HepG2 (cell line): Measurements from ENCODE around the gene ABL2. TPM values are rescaled to one million over a fixed set of nuclear protein-coding genes. Genes with fewer than 3 reads are reported as not detected.

Source experiments
- ARID4A ChIP-seq: sonication (generic); formaldehyde crosslinking; IDR thresholded peaks from 2 replicates; pipeline ENCODE4 v1.5.0; 2020; ENCODE audit warnings: mild to moderate bottlenecking, missing genetic modification reagents, borderline replicate concordance
- SRSF4 ChIP-seq: fragments of 200-400 bp; formaldehyde crosslinking; IDR thresholded peaks from one replicate; pipeline ENCODE4 v1.6.1; 2018; ENCODE audit warnings: mild to moderate bottlenecking, low read depth, low read length, moderate library complexity; ENCODE audit not compliant: poor library complexity, severe bottlenecking
- SRSF9 ChIP-seq: fragments of 200-400 bp; formaldehyde crosslinking; IDR thresholded peaks from 2 replicates; pipeline ENCODE4 v1.6.1; 2018; ENCODE audit warnings: borderline replicate concordance, mild to moderate bottlenecking, low read depth, low read length; ENCODE audit not compliant: insufficient read depth, poor library complexity, severe bottlenecking
- SUZ12 ChIP-seq: fragments of 150-350 bp; IDR thresholded peaks from 2 replicates; pipeline ENCODE4 v1.6.1; 2014; ENCODE audit warnings: low read depth, low read length
- THRA ChIP-seq: sonication (generic); formaldehyde crosslinking; IDR thresholded peaks from 2 replicates; pipeline ENCODE4 v1.4.0; 2020; ENCODE audit warnings: missing genetic modification reagents, borderline replicate concordance
- TMF1 ChIP-seq: sonication (generic); formaldehyde crosslinking; IDR thresholded peaks from 2 replicates; pipeline ENCODE4 v1.8.1; 2022; ENCODE audit warnings: low read depth, missing genetic modification reagents
- TOPORS ChIP-seq: sonication (generic); formaldehyde crosslinking; IDR thresholded peaks from 2 replicates; pipeline ENCODE4 v1.8.0; 2023; ENCODE audit warnings: mild to moderate bottlenecking, missing genetic modification reagents
- ZNF30 ChIP-seq: sonication (generic); formaldehyde crosslinking; IDR thresholded peaks from 2 replicates; pipeline ENCODE4 v1.5.0; 2020; ENCODE audit warnings: mild to moderate bottlenecking, missing genetic modification reagents
- ZNF709 ChIP-seq: sonication (generic); formaldehyde crosslinking; IDR thresholded peaks from 2 replicates; pipeline ENCODE4 v1.5.0; 2020; ENCODE audit warnings: mild to moderate bottlenecking, missing genetic modification reagents
- ZNF737 ChIP-seq: sonication (generic); formaldehyde crosslinking; IDR thresholded peaks from 2 replicates; pipeline ENCODE4 v1.5.0; 2020; ENCODE audit warnings: missing genetic modification reagents, mild to moderate bottlenecking, borderline replicate concordance
- ZNF792 ChIP-seq: IDR thresholded peaks from 2 replicates; pipeline ENCODE4 v1.6.1; 2016
- ZSCAN20 ChIP-seq: sonication (generic); formaldehyde crosslinking; IDR thresholded peaks from 2 replicates; pipeline ENCODE4 v1.4.0; 2020; ENCODE audit warnings: missing genetic modification reagents, mild to moderate bottlenecking, borderline replicate concordance
- polyA plus RNA-seq, 8 experiments: library from polyadenylated mRNA; depleted of rRNA in 3 of 8; stranded (reverse) in 7 of 8; unstranded in 1 of 8; fragments of >200 nt; fragmentation: Illumina TruSeq in 4 of 8; extraction: Trizol in 4 of 8; gene quantifications; 2 replicates each; pipeline versions ENCODE4 v1.2.1 to v1.2.3, GENCODE V29; 2011 to 2016; ENCODE audit warnings: low read depth in 4 of 8, missing spikeins in 1 of 8, mixed read lengths in 1 of 8; ENCODE audit not compliant: insufficient read depth in 1 of 8
- total RNA-seq, 5 experiments: library from RNA; depleted of rRNA; stranded (reverse); fragments of >200 nt; fragmentation: Illumina TruSeq; extraction: Trizol; gene quantifications; 2 replicates each; pipeline ENCODE4 v1.2.3, GENCODE V29; 2016; ENCODE audit warnings: low read depth in 1 of 5
- TF ChIP-seq, protein P1 (sequence below): sonication (generic); formaldehyde crosslinking; IDR thresholded peaks from 2 replicates; pipeline ENCODE4 v1.5.0; 2020; ENCODE audit warnings: mild to moderate bottlenecking, missing genetic modification reagents, borderline replicate concordance
- TF ChIP-seq, protein P2 (sequence below): sonication (generic); formaldehyde crosslinking; IDR thresholded peaks from 2 replicates; pipeline ENCODE4 v1.8.1; 2023; ENCODE audit warnings: mild to moderate bottlenecking, missing genetic modification reagents, borderline replicate concordance

The ABL2 gene
- total and polyA plus RNA-seq, 2 of the 13 experiments (the other 11 are each of a cell fraction or from before 2014, with no cell fraction given), result 5.8 to 6.0 TPM

DNA sequence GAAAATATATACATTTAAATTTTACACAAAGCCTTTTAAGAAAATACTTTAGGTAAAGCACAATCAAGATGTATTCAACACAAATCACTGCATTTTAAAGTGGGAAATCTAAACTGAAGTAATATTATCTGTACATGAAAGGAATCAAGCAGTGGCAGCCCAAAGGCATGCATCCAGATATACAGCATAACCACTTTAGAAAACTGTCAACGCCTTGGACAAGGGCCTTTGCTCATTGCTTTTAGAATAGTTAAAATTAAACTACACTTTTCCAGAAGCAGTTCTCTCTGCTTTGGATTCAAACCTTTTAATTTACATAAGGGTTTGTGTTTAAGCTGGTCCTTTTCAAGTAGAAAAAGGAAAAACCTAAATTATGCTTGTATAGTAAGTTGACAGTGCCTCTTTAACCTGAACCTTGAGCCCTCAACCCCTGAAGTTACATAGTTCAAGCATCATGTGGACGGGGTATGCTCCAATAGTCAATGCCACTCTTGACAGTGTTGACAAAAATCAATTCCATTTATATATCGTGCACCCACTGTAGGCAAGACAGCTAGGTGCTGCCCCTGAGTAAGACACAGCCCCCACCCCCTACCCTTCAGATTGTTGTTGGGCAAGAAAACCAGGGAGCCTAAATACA is 124.7 kb downstream of the ABL2 start (continued):
- TF ChIP-seq ARID4A (CRISPR knock-in tag) (peak; percentile 67; the same call in 1 of the 2 replicates), ZNF737 (CRISPR knock-in tag) (no peak), SRSF4 (no peak), TOPORS (CRISPR knock-in tag) (no peak), ZNF30 (CRISPR knock-in tag) (no peak), ZNF792 (no peak), THRA (peak; percentile 80), SRSF9 (no peak), ZNF709 (CRISPR knock-in tag) (no peak), SUZ12 (no peak), TMF1 (no peak), ZSCAN20 (CRISPR knock-in tag) (no peak)
- TF ChIP-seq, protein P1, sequence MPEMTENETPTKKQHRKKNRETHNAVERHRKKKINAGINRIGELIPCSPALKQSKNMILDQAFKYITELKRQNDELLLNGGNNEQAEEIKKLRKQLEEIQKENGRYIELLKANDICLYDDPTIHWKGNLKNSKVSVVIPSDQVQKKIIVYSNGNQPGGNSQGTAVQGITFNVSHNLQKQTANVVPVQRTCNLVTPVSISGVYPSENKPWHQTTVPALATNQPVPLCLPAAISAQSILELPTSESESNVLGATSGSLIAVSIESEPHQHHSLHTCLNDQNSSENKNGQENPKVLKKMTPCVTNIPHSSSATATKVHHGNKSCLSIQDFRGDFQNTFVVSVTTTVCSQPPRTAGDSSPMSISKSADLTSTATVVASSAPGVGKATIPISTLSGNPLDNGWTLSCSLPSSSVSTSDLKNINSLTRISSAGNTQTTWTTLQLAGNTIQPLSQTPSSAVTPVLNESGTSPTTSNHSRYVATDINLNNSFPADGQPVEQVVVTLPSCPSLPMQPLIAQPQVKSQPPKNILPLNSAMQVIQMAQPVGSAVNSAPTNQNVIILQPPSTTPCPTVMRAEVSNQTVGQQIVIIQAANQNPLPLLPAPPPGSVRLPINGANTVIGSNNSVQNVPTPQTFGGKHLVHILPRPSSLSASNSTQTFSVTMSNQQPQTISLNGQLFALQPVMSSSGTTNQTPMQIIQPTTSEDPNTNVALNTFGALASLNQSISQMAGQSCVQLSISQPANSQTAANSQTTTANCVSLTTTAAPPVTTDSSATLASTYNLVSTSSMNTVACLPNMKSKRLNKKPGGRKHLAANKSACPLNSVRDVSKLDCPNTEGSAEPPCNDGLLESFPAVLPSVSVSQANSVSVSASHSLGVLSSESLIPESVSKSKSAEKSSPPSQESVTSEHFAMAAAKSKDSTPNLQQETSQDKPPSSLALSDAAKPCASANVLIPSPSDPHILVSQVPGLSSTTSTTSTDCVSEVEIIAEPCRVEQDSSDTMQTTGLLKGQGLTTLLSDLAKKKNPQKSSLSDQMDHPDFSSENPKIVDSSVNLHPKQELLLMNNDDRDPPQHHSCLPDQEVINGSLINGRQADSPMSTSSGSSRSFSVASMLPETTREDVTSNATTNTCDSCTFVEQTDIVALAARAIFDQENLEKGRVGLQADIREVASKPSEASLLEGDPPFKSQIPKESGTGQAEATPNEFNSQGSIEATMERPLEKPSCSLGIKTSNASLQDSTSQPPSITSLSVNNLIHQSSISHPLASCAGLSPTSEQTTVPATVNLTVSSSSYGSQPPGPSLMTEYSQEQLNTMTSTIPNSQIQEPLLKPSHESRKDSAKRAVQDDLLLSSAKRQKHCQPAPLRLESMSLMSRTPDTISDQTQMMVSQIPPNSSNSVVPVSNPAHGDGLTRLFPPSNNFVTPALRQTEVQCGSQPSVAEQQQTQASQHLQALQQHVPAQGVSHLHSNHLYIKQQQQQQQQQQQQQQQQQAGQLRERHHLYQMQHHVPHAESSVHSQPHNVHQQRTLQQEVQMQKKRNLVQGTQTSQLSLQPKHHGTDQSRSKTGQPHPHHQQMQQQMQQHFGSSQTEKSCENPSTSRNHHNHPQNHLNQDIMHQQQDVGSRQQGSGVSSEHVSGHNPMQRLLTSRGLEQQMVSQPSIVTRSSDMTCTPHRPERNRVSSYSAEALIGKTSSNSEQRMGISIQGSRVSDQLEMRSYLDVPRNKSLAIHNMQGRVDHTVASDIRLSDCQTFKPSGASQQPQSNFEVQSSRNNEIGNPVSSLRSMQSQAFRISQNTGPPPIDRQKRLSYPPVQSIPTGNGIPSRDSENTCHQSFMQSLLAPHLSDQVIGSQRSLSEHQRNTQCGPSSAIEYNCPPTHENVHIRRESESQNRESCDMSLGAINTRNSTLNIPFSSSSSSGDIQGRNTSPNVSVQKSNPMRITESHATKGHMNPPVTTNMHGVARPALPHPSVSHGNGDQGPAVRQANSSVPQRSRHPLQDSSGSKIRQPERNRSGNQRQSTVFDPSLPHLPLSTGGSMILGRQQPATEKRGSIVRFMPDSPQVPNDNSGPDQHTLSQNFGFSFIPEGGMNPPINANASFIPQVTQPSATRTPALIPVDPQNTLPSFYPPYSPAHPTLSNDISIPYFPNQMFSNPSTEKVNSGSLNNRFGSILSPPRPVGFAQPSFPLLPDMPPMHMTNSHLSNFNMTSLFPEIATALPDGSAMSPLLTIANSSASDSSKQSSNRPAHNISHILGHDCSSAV (CRISPR knock-in tag), result no peak
- TF ChIP-seq, protein P2, sequence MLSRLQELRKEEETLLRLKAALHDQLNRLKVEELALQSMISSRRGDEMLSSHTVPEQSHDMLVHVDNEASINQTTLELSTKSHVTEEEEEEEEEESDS (CRISPR knock-in tag), result no peak
